Measurements from ENCODE around the gene KIAA0408.

- TF ChIP-seq GABPA (IDR thresholded peaks at IDR 0.05 in 1 of 2, conservative IDR thresholded peaks at IDR 0.05 in 1 of 2) (no peak), REST (IDR thresholded peaks at IDR 0.05) (no peak), RXRA (IDR thresholded peaks at IDR 0.05) (no peak), EGR1 (IDR thresholded peaks at IDR 0.05; ENCODE audit: low read depth in 2 of 2) (no peak), CTCF (IDR thresholded peaks at IDR 0.05; ENCODE audit: low read depth, low read length, missing input control) (no peak), MAX (IDR thresholded peaks at IDR 0.05) (no peak), ATF3 (IDR thresholded peaks at IDR 0.05) (no peak), RAD21 (IDR thresholded peaks at IDR 0.05) (no peak), SP1 (IDR thresholded peaks at IDR 0.05) (no peak), HNF4A (conservative IDR thresholded peaks at IDR 0.05) (no peak), JUND (IDR thresholded peaks at IDR 0.05) (no peak), YY1 (IDR thresholded peaks at IDR 0.05) (no peak), HNF4G (IDR thresholded peaks at IDR 0.05) (no peak)
Measured at GRCh38 chr6:127481628-127482027, 22.4 kb upstream of the KIAA0408 start.
